SK-N-SH (cell line): ENCODE data around the gene HAT1. TPM values are rescaled to one million over a fixed set of nuclear protein-coding genes. Genes with fewer than 3 reads are reported as not detected.

ENCODE experiments used
- CTCF ChIA-PET: fragments of 300-600, 350-600 bp; formaldehyde crosslinking; extraction: SDS; loops from one replicate; lab custom pipeline; 2021; lab: Yijun Ruan, JAX
- POLR2A ChIA-PET: fragments of 350-600 bp; sonication (Branson Sonifier 250); formaldehyde crosslinking; extraction: SDS; loops from one replicate; lab custom pipeline; 2020; ENCODE audit warnings: antibody characterized with exemption, inconsistent platforms; lab: Yijun Ruan, JAX
- DNase-seq: peaks from one replicate; pipeline ENCODE4 v3.0.0; 2012
- H2AFZ ChIP-seq: fragments of 200-600 bp; sonication (generic); 2 replicates; pipeline ENCODE4 v1.8.1; 2016; ENCODE audit warnings: antibody characterized with exemption, mild to moderate bottlenecking, low read depth
- H3F3A ChIP-seq: fragments of 200-600 bp; sonication (generic); replicated peaks from 2 replicates; pipeline ENCODE3; 2016; ENCODE audit warnings: antibody characterized with exemption, mild to moderate bottlenecking; ENCODE audit not compliant: insufficient read depth
- H3K27ac ChIP-seq, 2 experiments: fragments of 200-500 bp in 1 of 2; fragments of 200-600 bp in 1 of 2; sonication (Bioruptor generic) in 1 of 2; sonication (generic), shearing (Covaris generic) in 1 of 2; 2 replicates each; pipeline versions ENCODE4 v1.5.1 to v1.6.1; 2014 to 2016; ENCODE audit warnings: low read depth in 2 of 2, inconsistent platforms in 1 of 2, low read length in 1 of 2, mild to moderate bottlenecking in 1 of 2, mixed read lengths in 1 of 2
- H3K27me3 ChIP-seq: fragments of 200-600 bp; sonication (generic), shearing (Covaris generic); 2 replicates; pipeline ENCODE4 v1.6.1; 2016; ENCODE audit warnings: mixed run types; ENCODE audit not compliant: insufficient read depth
- H3K36me3 ChIP-seq, 2 experiments: fragments of 200-500 bp in 1 of 2; fragments of 200-600 bp in 1 of 2; sonication (Bioruptor generic) in 1 of 2; sonication (generic) in 1 of 2; replicated peaks in 1 of 2; 2 replicates each; pipeline versions ENCODE3 to v1.5.1; 2014 to 2016; ENCODE audit warnings: low read length in 1 of 2, mild to moderate bottlenecking in 1 of 2; ENCODE audit not compliant: insufficient read depth in 2 of 2, control insufficient read depth in 1 of 2
- H3K4me1 ChIP-seq, 2 experiments: fragments of 200-500 bp in 1 of 2; fragments of 200-600 bp in 1 of 2; sonication (Bioruptor generic) in 1 of 2; sonication (generic), shearing (Covaris generic) in 1 of 2; 2 replicates each; pipeline versions ENCODE4 v1.5.1 to v1.6.1; 2014 to 2016; ENCODE audit warnings: low read depth in 1 of 2, low read length in 1 of 2, mixed run types in 1 of 2; ENCODE audit not compliant: insufficient read depth in 2 of 2, control insufficient read depth in 1 of 2
- H3K4me2 ChIP-seq: fragments of 200-600 bp; sonication (generic), shearing (Covaris generic); 2 replicates; pipeline ENCODE4 v1.6.1; 2017; ENCODE audit warnings: mixed run types
- H3K4me3 ChIP-seq, 2 experiments: fragments of 200-500 bp in 1 of 2; fragments of 200-600 bp in 1 of 2; sonication (Bioruptor generic) in 1 of 2; sonication (generic), shearing (Covaris generic) in 1 of 2; 2 replicates each; pipeline versions ENCODE4 v1.5.1 to v1.8.1; 2014 to 2016; ENCODE audit warnings: low read depth in 2 of 2, inconsistent platforms in 1 of 2, low read length in 1 of 2, mild to moderate bottlenecking in 1 of 2, mixed read lengths in 1 of 2, moderate library complexity in 1 of 2
- H3K79me2 ChIP-seq: fragments of 200-600 bp; sonication (generic); 2 replicates; pipeline ENCODE4 v1.8.1; 2017; ENCODE audit warnings: mild to moderate bottlenecking; ENCODE audit not compliant: insufficient read depth
- H3K9ac ChIP-seq: fragments of 200-600 bp; sonication (generic); 2 replicates; pipeline ENCODE4 v1.6.1; 2017; ENCODE audit warnings: mixed run types
- H3K9me2 ChIP-seq: fragments of 200-600 bp; sonication (generic); 2 replicates; pipeline ENCODE4 v1.6.1; 2017; ENCODE audit warnings: mixed run types
- H3K9me3 ChIP-seq: fragments of 200-600 bp; sonication (generic); 2 replicates; pipeline ENCODE4 v1.6.1; 2017; ENCODE audit warnings: mixed run types, mild to moderate bottlenecking, moderate library complexity
- H4K20me1 ChIP-seq: fragments of 200-600 bp; sonication (generic); 2 replicates; pipeline ENCODE4 v1.6.1; 2017; ENCODE audit warnings: mild to moderate bottlenecking, mixed run types; ENCODE audit not compliant: insufficient read depth
- CTCF ChIP-seq: fragments of 200-600 bp; sonication (generic); IDR thresholded peaks from 2 replicates; pipeline ENCODE4 v1.6.1; 2017; ENCODE audit warnings: antibody characterized with exemption, mild to moderate bottlenecking, moderate library complexity
- FOSL2 ChIP-seq: IDR thresholded peaks from 2 replicates; pipeline ENCODE4 v1.4.0; 2012; ENCODE audit warnings: low read depth, mild to moderate bottlenecking, moderate library complexity, borderline replicate concordance
- FOXM1 ChIP-seq: IDR thresholded peaks from 2 replicates; pipeline ENCODE4 v1.4.0; 2012; ENCODE audit warnings: low read depth, mild to moderate bottlenecking
- GATA2 ChIP-seq: sonication (generic); formaldehyde crosslinking; IDR thresholded peaks from 2 replicates; pipeline ENCODE4 v1.5.0; 2020; ENCODE audit warnings: mild to moderate bottlenecking, missing genetic modification reagents
- IRF3 ChIP-seq: fragments of 150-350 bp; IDR thresholded peaks from 2 replicates; pipeline ENCODE4 v1.6.1; 2016; ENCODE audit warnings: mild to moderate bottlenecking, low read depth, low read length
- MEF2A ChIP-seq: IDR thresholded peaks from 2 replicates; pipeline ENCODE4 v1.4.0; 2012; ENCODE audit warnings: low read depth, borderline replicate concordance
- MXI1 ChIP-seq: IDR thresholded peaks from 2 replicates; pipeline ENCODE4 v1.6.1; 2012; ENCODE audit warnings: mild to moderate bottlenecking, low read depth, low read length, improper control_type of control experiment
- NRF1 ChIP-seq: IDR thresholded peaks from 2 replicates; pipeline ENCODE4 v1.6.1; 2012; ENCODE audit warnings: low read depth, mild to moderate bottlenecking, low read length
- PBX3 ChIP-seq: IDR thresholded peaks from 2 replicates; pipeline ENCODE4; 2012
- POLR2AphosphoS5 ChIP-seq: IDR thresholded peaks from 2 replicates; pipeline ENCODE4 v1.6.1; 2012; ENCODE audit warnings: low read depth, low read length
- RCOR1 ChIP-seq: fragments of 150-350 bp; IDR thresholded peaks from 2 replicates; pipeline ENCODE4 v1.6.1; 2017; ENCODE audit warnings: antibody characterized with exemption, low read length
- REST ChIP-seq: IDR thresholded peaks from 2 replicates; pipeline ENCODE4 v1.6.1; 2012; ENCODE audit warnings: mild to moderate bottlenecking, low read depth, low read length, moderate library complexity
- RFX5 ChIP-seq: IDR thresholded peaks from 2 replicates; pipeline ENCODE4 v1.6.1; 2012; ENCODE audit warnings: mild to moderate bottlenecking, improper control_type of control experiment, low read length
- RXRA ChIP-seq: IDR thresholded peaks from 2 replicates; pipeline ENCODE4 v1.4.0; 2012; ENCODE audit warnings: low read depth, mild to moderate bottlenecking, borderline replicate concordance
- SIN3A ChIP-seq: IDR thresholded peaks from 2 replicates; pipeline ENCODE4 v1.6.1; 2012; ENCODE audit warnings: low read depth, mild to moderate bottlenecking, low read length, moderate library complexity, borderline replicate concordance
- SMC3 ChIP-seq: IDR thresholded peaks from 2 replicates; pipeline ENCODE4 v1.6.1; 2012; ENCODE audit warnings: low read depth, low read length, improper control_type of control experiment
- TAF1 ChIP-seq: IDR thresholded peaks from 2 replicates; pipeline ENCODE4 v1.6.1; 2012; ENCODE audit warnings: low read depth, mild to moderate bottlenecking, low read length, moderate library complexity, borderline replicate concordance
- YY1 ChIP-seq: IDR thresholded peaks from 2 replicates; pipeline ENCODE4 v1.4.0; 2012; ENCODE audit warnings: low read depth, mild to moderate bottlenecking
- WGBS: methylation state at CpG from one replicate; pipeline ENCODE4 v1.1.6; 2017; ENCODE audit warnings: low lambda C conversion rate; 5-methylcytosine and 5-hydroxymethylcytosine counted together
- polyA plus RNA-seq, 3 experiments: library from polyadenylated mRNA; depleted of rRNA; stranded (reverse); fragments of >200 nt; gene quantifications; 2 replicates each; pipeline ENCODE4 v1.2.3, GENCODE V29; 2012

The HAT1 gene
- polyA plus RNA-seq, 1 of the 3 experiments (the other 2 are of a cell fraction) = 18.6 TPM

- TF ChIP-seq IRF3 = no peak
- no peak for TF ChIP-seq GATA2 (CRISPR knock-in tag)
- TF ChIP-seq MXI1 = no peak
Measured at GRCh38 chr2:171913517-171913916, 8.7 kb upstream of the HAT1 start (continued).

GRCh38 chr2:171919453-171919852 is 2.8 kb upstream of the HAT1 start:
- 84% methylated on average over 2 of the region's 2 CpGs for WGBS
- POLR2A ChIA-PET = no interaction called here
- Histone ChIP-seq H3K79me2 (peaks cover 18% of the 10 kb centered on the region), H3K9ac (no peak overlapping the region), H3K4me3 (no peak overlapping the region), H3K27ac (no peak overlapping the region), H3K9me3 (no peaks in the 10 kb centered on the region), H3F3A (peaks cover 10% of the 10 kb centered on the region), H3K4me1 (peaks cover 7 to 8% of the 10 kb centered on the region in 2 experiments; a peak in 3 of 4 replicates), H3K27me3 (no peaks in the 10 kb centered on the region), H3K36me3 (no peaks in the 10 kb centered on the region), H3K9me2 (no peaks in the 10 kb centered on the region), H2AFZ (no peak overlapping the region), H3K4me2 (no peak overlapping the region), H4K20me1 (no peaks in the 10 kb centered on the region)
- CTCF ChIA-PET = no interaction called here
- DNase-seq = no peak
- no peak for TF ChIP-seq MEF2A
- no peak for TF ChIP-seq POLR2AphosphoS5
- no peak for TF ChIP-seq FOSL2
- TF ChIP-seq PBX3 = no peak
- TF ChIP-seq TAF1 = no peak
- no peak for TF ChIP-seq FOXM1
- TF ChIP-seq RCOR1 = no peak

GRCh38 chr2:171921970-171922229 is 361 bp upstream of the HAT1 start:
- Histone ChIP-seq H3K9me2 (no peaks in the 10 kb centered on the region), H4K20me1 (no peaks in the 10 kb centered on the region), H3F3A (peaks cover 10% of the 10 kb centered on the region), H3K9ac (peak overlapping the region; percentile 80), H3K79me2 (peaks cover 41% of the 10 kb centered on the region), H3K4me1 (peaks cover 7 to 8% of the 10 kb centered on the region in 2 experiments; a peak in 3 of 4 replicates), H3K27ac (peak overlapping the region; percentile 81 to 82), H3K4me3 (peak overlapping the region; percentile 72 to 80), H3K4me2 (peak overlapping the region; percentile 78), H2AFZ (peak overlapping the region; percentile 98), H3K27me3 (no peaks in the 10 kb centered on the region), H3K9me3 (no peaks in the 10 kb centered on the region), H3K36me3 (peaks cover 0 to 18% of the 10 kb centered on the region in 2 experiments)
- DNase-seq = no peak
- TF ChIP-seq NRF1 (no peak), RFX5 (no peak), YY1 (no peak), SMC3 (no peak), GATA2 (CRISPR knock-in tag) (no peak), PBX3 (no peak), RXRA (no peak), SIN3A (no peak), REST (no peak), CTCF (no peak), POLR2AphosphoS5 (no peak)
- ChIA-PET POLR2A (no interaction called here), CTCF (interaction anchor here (1.0 to 1.5 kb wide), 4 partner anchors 19 to 184 kb away, joined by 3 to 5 read pairs (median 3); partner anchors contain the start of gene DLX2)
- WGBS = 6% methylated on average over 5 of the region's 5 CpGs
